GM18519 (cell line): ENCODE results near the gene COPG2.

ENCODE experiments used
- ATAC-seq: cut with Tn5 transposase; IDR thresholded peaks from one replicate; pipeline ENCODE4 v1.9.1; 2021; ENCODE audit warnings: mild to moderate bottlenecking, moderate library complexity; ENCODE audit not compliant: unreplicated experiment, low FRiP score

The COPG2 gene

DNA sequence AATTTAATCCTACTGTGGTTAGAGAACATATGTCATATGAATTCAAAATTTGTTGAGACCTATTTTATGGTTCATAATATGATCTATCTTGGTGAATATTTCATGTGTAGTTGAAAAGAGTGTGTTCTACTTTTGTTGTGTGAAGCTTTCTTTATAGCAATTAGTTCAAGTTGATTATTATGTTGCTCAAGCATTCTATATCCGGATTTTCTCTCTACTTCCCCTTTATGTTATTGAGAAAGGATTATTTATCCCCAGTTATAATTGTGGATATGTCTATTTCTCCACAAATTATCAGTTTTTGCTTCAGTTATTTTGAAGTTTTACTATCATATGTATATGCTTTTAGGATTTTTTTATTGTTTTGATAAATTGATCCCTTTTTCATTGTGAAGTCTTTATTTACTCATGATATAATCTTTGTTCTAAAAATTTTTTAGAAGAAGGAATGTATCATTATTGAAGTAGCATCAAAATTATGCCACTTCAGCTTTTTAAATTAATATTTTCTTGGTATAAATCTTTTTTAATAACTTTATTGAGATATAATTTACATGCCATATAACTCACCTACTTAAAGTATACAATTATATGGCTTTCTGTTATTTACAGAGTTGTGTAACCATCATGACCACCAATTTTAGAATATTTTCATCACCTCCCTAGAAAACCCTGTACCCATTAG, 188.7 kb downstream of the COPG2 start:
- no peak for ATAC-seq

DNA sequence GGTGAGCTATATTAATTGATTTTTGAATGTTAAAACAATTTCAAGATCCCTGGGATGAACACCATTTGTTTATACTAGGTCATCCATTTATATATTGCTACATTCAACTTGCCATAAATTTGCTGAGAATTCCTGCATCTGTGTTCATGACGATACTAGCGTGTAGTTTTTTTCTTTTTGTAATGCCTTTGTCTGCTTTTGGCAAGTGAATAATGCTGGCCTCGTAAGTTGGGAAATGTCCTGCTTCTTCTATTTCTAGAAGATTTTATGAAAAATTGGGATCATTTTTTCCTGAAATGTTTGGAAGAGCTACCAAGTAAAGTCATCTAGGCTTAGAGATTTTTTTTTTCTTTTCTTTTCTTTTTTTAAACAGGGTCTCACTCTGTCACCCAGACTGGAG, 189.6 kb downstream of the COPG2 start:
- no peak for ATAC-seq

GRCh38 chr7:130476297-130477150, 192.0 kb downstream of the COPG2 start:
- peak; percentile 90 for ATAC-seq

GRCh38 chr7:130475776-130476175, 192.8 kb downstream of the COPG2 start:
- ATAC-seq = no peak

GRCh38 chr7:130473876-130474275, 194.7 kb downstream of the COPG2 start:
- ATAC-seq = no peak

DNA sequence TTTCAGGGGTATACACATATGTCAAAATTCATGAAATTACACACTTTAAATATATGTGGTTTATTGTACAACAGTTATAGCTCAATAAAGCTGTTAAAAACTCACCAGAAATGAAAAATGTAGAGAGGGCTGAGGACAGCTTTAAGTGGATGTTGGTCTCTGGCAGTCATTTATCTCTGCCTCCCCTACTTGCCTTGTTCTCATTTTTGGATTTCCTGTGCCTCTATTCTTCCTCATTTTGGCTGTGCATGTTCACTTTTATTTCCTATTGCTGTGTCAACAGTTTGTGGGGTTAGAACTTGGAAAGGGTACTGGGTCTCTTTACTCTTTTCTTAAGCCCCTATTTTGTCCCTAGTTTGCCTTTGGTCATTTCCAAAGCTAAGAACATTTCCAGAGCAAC, 195.3 kb downstream of the COPG2 start:
- ATAC-seq = no peak

- no peak for ATAC-seq
Observed at GRCh38 chr7:130471974-130472373, 196.6 kb downstream of the COPG2 start.

GRCh38 chr7:130468612-130469011, 199.9 kb downstream of the COPG2 start:
- ATAC-seq = no peak

GRCh38 chr7:130463553-130464434, 204.8 kb downstream of the COPG2 start:
- ATAC-seq = no peak

DNA sequence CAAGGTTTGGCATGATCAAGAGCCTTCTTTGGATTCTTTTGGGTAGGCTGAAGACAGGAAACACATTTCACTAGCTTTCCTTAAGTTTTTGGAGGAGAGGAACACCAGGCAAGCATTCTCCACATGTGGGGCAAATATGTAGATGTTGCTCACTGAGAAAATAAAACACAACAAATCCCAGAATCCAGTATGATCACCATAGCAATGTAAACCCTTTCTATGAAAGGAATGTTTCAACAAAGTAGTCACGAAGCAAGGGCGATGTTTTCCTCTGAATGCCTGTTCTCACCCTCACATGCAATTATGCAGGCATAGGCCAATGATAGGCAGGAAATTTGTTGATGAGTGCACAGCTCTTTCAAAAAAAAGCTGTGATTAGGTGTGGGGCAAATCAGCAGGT, 207.3 kb downstream of the COPG2 start:
- no peak for ATAC-seq

DNA sequence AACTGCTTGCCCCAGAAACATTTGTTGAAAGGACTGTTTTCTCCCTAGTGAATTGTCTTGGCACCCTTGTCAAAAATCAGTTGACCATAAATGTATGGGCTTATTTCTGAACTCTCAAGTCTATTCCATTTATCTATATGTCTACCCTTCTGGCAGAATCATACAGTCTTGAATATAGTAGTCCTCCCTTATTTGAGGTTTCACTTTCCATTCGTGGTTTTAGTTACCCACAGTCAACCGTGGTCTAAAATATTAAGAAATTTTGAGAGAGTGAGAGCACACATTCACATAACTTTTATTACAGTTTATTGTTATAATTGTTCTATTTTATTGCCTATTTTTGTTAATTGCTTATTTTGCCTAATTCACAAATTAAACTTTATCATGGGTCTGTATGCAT, 210.3 kb downstream of the COPG2 start:
- ATAC-seq = peak; percentile 51
